ENCODE measurements around the gene SLC6A1. TPM values are rescaled to one million over a fixed set of nuclear protein-coding genes. Genes with fewer than 3 reads are reported as not detected.

Gene SLC6A1
- total RNA-seq, 1 experiment from 2014 or later: not detected

DNA sequence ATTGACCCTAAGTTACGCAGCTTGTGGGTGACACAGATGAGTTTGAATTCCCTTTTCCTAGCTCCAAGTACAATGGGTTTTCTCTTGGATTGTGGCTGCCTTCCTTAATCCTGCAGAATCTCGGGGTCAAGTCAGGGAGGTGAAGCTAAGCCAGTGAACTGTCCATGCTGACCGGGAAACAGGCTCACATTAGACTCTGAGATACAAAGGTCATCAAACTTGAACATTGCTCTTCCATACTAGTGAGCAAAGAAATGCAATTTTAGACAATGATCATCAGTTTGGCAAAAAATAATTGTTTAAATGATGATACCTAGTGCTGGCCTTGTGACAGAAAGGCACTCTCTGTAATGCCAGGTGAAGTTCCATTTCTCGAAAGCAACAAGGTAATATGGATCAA, 31.6 kb downstream of the SLC6A1 start:
- TF ChIP-seq, protein P1, sequence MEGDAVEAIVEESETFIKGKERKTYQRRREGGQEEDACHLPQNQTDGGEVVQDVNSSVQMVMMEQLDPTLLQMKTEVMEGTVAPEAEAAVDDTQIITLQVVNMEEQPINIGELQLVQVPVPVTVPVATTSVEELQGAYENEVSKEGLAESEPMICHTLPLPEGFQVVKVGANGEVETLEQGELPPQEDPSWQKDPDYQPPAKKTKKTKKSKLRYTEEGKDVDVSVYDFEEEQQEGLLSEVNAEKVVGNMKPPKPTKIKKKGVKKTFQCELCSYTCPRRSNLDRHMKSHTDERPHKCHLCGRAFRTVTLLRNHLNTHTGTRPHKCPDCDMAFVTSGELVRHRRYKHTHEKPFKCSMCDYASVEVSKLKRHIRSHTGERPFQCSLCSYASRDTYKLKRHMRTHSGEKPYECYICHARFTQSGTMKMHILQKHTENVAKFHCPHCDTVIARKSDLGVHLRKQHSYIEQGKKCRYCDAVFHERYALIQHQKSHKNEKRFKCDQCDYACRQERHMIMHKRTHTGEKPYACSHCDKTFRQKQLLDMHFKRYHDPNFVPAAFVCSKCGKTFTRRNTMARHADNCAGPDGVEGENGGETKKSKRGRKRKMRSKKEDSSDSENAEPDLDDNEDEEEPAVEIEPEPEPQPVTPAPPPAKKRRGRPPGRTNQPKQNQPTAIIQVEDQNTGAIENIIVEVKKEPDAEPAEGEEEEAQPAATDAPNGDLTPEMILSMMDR (IDR thresholded peaks at IDR 0.05; ENCODE audit: insufficient read depth in 1 of 2, low read depth in 1 of 2, low read length in 1 of 2, severe bottlenecking in 1 of 2, unreplicated experiment in 1 of 2): no peak
- intact Hi-C loops (cut with micrococcal nuclease; ENCODE audit: unreplicated experiment): no loop called here
- DNase-seq: no peak
- no peaks in the 10 kb centered on the region for H3K36me3 ChIP-seq (ENCODE audit: control insufficient read depth, insufficient read depth, low read length)
- Mint-ChIP-seq H3K4me1 (ENCODE audit: low read depth, unreplicated experiment) (no peaks in the 10 kb centered on the region), H3K27me3 (ENCODE audit: insufficient read depth, unreplicated experiment) (peaks cover 10% of the 10 kb centered on the region), H3K27ac (ENCODE audit: unreplicated experiment) (no peak overlapping the region), H3K9me3 (ENCODE audit: unreplicated experiment) (peaks cover 30% of the 10 kb centered on the region), H3K36me3 (ENCODE audit: insufficient read depth, unreplicated experiment) (no peaks in the 10 kb centered on the region), H3K4me3 (ENCODE audit: unreplicated experiment) (no peak overlapping the region)
- no peak overlapping the region for H3K4me3 ChIP-seq (ENCODE audit: low read depth, low read length)
- H3K4me1 ChIP-seq: no peaks in the 10 kb centered on the region
- ChIA-PET POLR2A (no interaction called here), CTCF (no interaction called here)
- no TSS peak for BruUV-seq (replicated peaks)
- no peaks in the 10 kb centered on the region for H3K9me3 ChIP-seq
- no peaks in the 10 kb centered on the region; the same call in 1 of the 2 replicates for H3K27me3 ChIP-seq (replicated peaks; ENCODE audit: control insufficient read depth, insufficient read depth, low read length)

DNA sequence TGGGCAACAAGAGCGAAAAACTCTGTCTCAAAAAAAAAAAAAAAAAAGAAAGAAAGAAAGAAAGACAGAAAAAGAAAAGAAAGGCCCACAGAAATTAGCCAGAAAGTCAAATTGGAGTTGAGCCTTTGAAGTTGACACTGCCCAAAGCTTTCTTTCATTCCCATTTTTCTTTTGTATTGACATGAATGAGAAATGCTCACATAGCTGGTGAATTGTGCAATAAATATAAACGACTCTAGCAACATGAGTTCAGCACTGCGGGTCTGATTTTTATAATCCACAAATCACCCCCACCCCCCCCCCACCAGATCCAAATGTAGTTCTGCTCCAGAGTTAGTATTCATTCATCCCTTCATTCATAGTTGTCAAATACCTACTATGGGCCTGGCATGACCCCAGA, 37.4 kb downstream of the SLC6A1 start:
- Mint-ChIP-seq H3K27me3 (ENCODE audit: insufficient read depth, unreplicated experiment) (peaks cover 11% of the 10 kb centered on the region), H3K27ac (ENCODE audit: unreplicated experiment) (no peak overlapping the region), H3K4me3 (ENCODE audit: unreplicated experiment) (no peak overlapping the region), H3K4me1 (ENCODE audit: low read depth, unreplicated experiment) (no peaks in the 10 kb centered on the region), H3K36me3 (ENCODE audit: insufficient read depth, unreplicated experiment) (no peaks in the 10 kb centered on the region), H3K9me3 (ENCODE audit: unreplicated experiment) (peaks cover 30% of the 10 kb centered on the region)
- CTCF ChIA-PET: no interaction called here
- Histone ChIP-seq H3K27me3 (replicated peaks; ENCODE audit: control insufficient read depth, insufficient read depth, low read length) (no peaks in the 10 kb centered on the region), H3K4me1 (no peaks in the 10 kb centered on the region), H3K36me3 (ENCODE audit: control insufficient read depth, insufficient read depth, low read length) (no peaks in the 10 kb centered on the region), H3K4me3 (ENCODE audit: low read depth, low read length) (no peak overlapping the region), H3K9me3 (no peaks in the 10 kb centered on the region)
- POLR2A ChIA-PET: no interaction called here
- intact Hi-C loops (cut with micrococcal nuclease; ENCODE audit: unreplicated experiment): no loop called here
- DNase-seq: no peak
- TF ChIP-seq, protein P1 (IDR thresholded peaks at IDR 0.05; ENCODE audit: insufficient read depth in 1 of 2, low read depth in 1 of 2, low read length in 1 of 2, severe bottlenecking in 1 of 2, unreplicated experiment in 1 of 2): no peak
- no TSS peak for BruUV-seq (replicated peaks)

GRCh38 chr3:11033871-11034270, 41.3 kb downstream of the SLC6A1 start:
- intact Hi-C loops (cut with micrococcal nuclease; ENCODE audit: unreplicated experiment): no loop called here

More at GRCh38 chr3:11033871-11034270, 41.3 kb downstream of the SLC6A1 start:
- POLR2A ChIA-PET: no interaction called here
- H3K27ac Mint-ChIP-seq (ENCODE audit: unreplicated experiment): no peak overlapping the region
- no TSS peak for BruUV-seq (replicated peaks)
- no peaks in the 10 kb centered on the region for H3K9me3 ChIP-seq
- H3K36me3 ChIP-seq (ENCODE audit: control insufficient read depth, insufficient read depth, low read length): no peaks in the 10 kb centered on the region
- TF ChIP-seq, protein P1 (IDR thresholded peaks at IDR 0.05; ENCODE audit: insufficient read depth in 1 of 2, low read depth in 1 of 2, low read length in 1 of 2, severe bottlenecking in 1 of 2, unreplicated experiment in 1 of 2): no peak
- DNase-seq: no peak
- no peak overlapping the region for H3K4me3 ChIP-seq (ENCODE audit: low read depth, low read length)
- H3K27me3 ChIP-seq (replicated peaks; ENCODE audit: control insufficient read depth, insufficient read depth, low read length): no peaks in the 10 kb centered on the region
- CTCF ChIA-PET: no interaction called here
- H3K27me3 Mint-ChIP-seq (ENCODE audit: insufficient read depth, unreplicated experiment): peaks cover 29% of the 10 kb centered on the region
- H3K4me1 ChIP-seq: no peaks in the 10 kb centered on the region
- H3K36me3 Mint-ChIP-seq (ENCODE audit: insufficient read depth, unreplicated experiment): no peaks in the 10 kb centered on the region
- H3K9me3 Mint-ChIP-seq (ENCODE audit: unreplicated experiment): no peaks in the 10 kb centered on the region
- H3K4me3 Mint-ChIP-seq (ENCODE audit: unreplicated experiment): no peak overlapping the region
- H3K4me1 Mint-ChIP-seq (ENCODE audit: low read depth, unreplicated experiment): no peaks in the 10 kb centered on the region
